ENCODE measurements around the gene BBS4. TPM values are rescaled to one million over a fixed set of nuclear protein-coding genes. Genes with fewer than 3 reads are reported as not detected.

BBS4 gene
- total and polyA plus RNA-seq, 2 of the 4 experiments (the other 2 are of a cell fraction): 15.8 to 21.0 TPM

GRCh38 chr15:72722071-72722696 is 36.2 kb downstream of the BBS4 start:
- in situ Hi-C loops (cut with MboI; ENCODE audit: low sequenced_read_pairs): loop anchor here (10.0 kb wide), 1 partner anchor 363 kb away; no protein-coding TSS in a partner anchor
- Histone ChIP-seq H3K14ac (replicated peaks; ENCODE audit: low read depth, low read length) (no peak overlapping the region), H4K8ac (ENCODE audit: low read depth in 2 of 2, low read length in 2 of 2) (no peak overlapping the region), H2AK5ac (ENCODE audit: low read depth, low read length) (no peak overlapping the region), H3K79me1 (ENCODE audit: low read depth in 1 of 2, low read length in 2 of 2) (no peaks in the 10 kb centered on the region), H3K56ac (ENCODE audit: extremely low read depth, insufficient read depth, low read length) (no peak overlapping the region), H3K23ac (ENCODE audit: low read depth, low read length) (no peak overlapping the region), H2BK120ac (ENCODE audit: low read depth, low read length) (no peak overlapping the region), H3K27ac (ENCODE audit: insufficient read depth, low read length) (no peak overlapping the region), H3K9ac (ENCODE audit: low read depth, low read length) (no peak overlapping the region), H4K20me1 (ENCODE audit: insufficient read depth, low read length) (no peaks in the 10 kb centered on the region), H2BK20ac (ENCODE audit: low read depth, low read length) (no peak overlapping the region), H3K36me3 (ENCODE audit: control insufficient read depth, insufficient read depth, low read length) (no peaks in the 10 kb centered on the region), H3K4me3 (ENCODE audit: insufficient read depth, low read depth, low read length) (no peak overlapping the region), H3K18ac (ENCODE audit: low read depth, low read length) (no peak overlapping the region), H2AK9ac (replicated peaks; ENCODE audit: low read depth, low read length, poor library complexity) (no peak overlapping the region), H3K9me1 (ENCODE audit: insufficient read depth, low read length) (no peaks in the 10 kb centered on the region), H3K27me3 (ENCODE audit: control insufficient read depth, insufficient read depth, low read length) (no peaks in the 10 kb centered on the region), H4K91ac (ENCODE audit: insufficient read depth, low read depth, low read length) (no peak overlapping the region), H3K4me2 (ENCODE audit: low read depth, low read length) (no peak overlapping the region), H2BK15ac (ENCODE audit: low read depth, low read length) (no peak overlapping the region), H3K4ac (ENCODE audit: low read depth, low read length) (no peak overlapping the region), H4K5ac (ENCODE audit: low read depth, low read length) (no peak overlapping the region), H2BK5ac (ENCODE audit: low read depth, low read length, poor library complexity, severe bottlenecking) (no peak overlapping the region), H2AFZ (replicated peaks; ENCODE audit: low read length, poor library complexity) (peak overlapping the region; percentile 19), H3K9me3 (ENCODE audit: control insufficient read depth, insufficient read depth, low read length) (no peaks in the 10 kb centered on the region), H3K4me1 (ENCODE audit: control insufficient read depth, insufficient read depth, low read length) (no peaks in the 10 kb centered on the region)
- DNase-seq (peak; percentile 80), ATAC-seq (ENCODE audit: low read depth) (peak; percentile 87)
- TF ChIP-seq MXI1 (IDR thresholded peaks at IDR 0.05; ENCODE audit: borderline replicate concordance, low read depth, low read length) (no peak), MAZ (IDR thresholded peaks at IDR 0.05; ENCODE audit: borderline replicate concordance, low read depth, low read length) (no peak), CHD1 (IDR thresholded peaks at IDR 0.05; ENCODE audit: low read depth, low read length) (no peak), CEBPB (IDR thresholded peaks at IDR 0.05; ENCODE audit: low read depth, low read length) (no peak), RFX5 (IDR thresholded peaks at IDR 0.05; ENCODE audit: low read depth, low read length) (no peak), RAD21 (IDR thresholded peaks at IDR 0.05; ENCODE audit: low read length) (peak; percentile 78), SMC3 (IDR thresholded peaks at IDR 0.05; ENCODE audit: low read depth, low read length) (peak; percentile 80), USF2 (IDR thresholded peaks at IDR 0.05; ENCODE audit: low read depth, low read length) (no peak)
- TF ChIP-seq, protein P1, sequence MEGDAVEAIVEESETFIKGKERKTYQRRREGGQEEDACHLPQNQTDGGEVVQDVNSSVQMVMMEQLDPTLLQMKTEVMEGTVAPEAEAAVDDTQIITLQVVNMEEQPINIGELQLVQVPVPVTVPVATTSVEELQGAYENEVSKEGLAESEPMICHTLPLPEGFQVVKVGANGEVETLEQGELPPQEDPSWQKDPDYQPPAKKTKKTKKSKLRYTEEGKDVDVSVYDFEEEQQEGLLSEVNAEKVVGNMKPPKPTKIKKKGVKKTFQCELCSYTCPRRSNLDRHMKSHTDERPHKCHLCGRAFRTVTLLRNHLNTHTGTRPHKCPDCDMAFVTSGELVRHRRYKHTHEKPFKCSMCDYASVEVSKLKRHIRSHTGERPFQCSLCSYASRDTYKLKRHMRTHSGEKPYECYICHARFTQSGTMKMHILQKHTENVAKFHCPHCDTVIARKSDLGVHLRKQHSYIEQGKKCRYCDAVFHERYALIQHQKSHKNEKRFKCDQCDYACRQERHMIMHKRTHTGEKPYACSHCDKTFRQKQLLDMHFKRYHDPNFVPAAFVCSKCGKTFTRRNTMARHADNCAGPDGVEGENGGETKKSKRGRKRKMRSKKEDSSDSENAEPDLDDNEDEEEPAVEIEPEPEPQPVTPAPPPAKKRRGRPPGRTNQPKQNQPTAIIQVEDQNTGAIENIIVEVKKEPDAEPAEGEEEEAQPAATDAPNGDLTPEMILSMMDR (conservative IDR thresholded peaks at IDR 0.05; ENCODE audit: low read depth, low read length): peak; percentile 87
- intact Hi-C loops (cut with micrococcal nuclease): loop anchor here (1.0 to 10.0 kb wide), 4 partner anchors 61 to 551 kb away; partner anchors contain the start of gene ADPGK
- no TSS peak for BruUV-seq (replicated peaks)
- POLR2A ChIA-PET (ENCODE audit: unreplicated experiment): no interaction called here
- dilution Hi-C loops (cut with HindIII; ENCODE audit: low sequenced_read_pairs, unreplicated experiment): no loop called here
- CTCF ChIA-PET: interaction anchor here (0.7 to 1.8 kb wide), 14 partner anchors 9 to 914 kb away, joined by 3 to 6 read pairs (median 3); no protein-coding TSS in a partner anchor
- WGBS, 2 experiments (ENCODE audit: extremely low coverage in 2 of 2, insufficient read length in 1 of 2): no CpG with 5 or more reads among the region's 3 CpGs
